GM21423 (cell line): ENCODE measurements around the gene MICU1.
A peak's percentile ranks its signal among the peaks of the same experiment; 100 is the strongest.
"Not testable (repeated sequence)": the region's sequence is repeated elsewhere in the genome, so short reads cannot be mapped to it uniquely, and the experiment has no call there.

Source experiments
- ATAC-seq: cut with Tn5 transposase; IDR thresholded peaks from one replicate; pipeline ENCODE4 v1.9.1; 2021; ENCODE audit warnings: mild to moderate bottlenecking, moderate library complexity; ENCODE audit not compliant: unreplicated experiment

MICU1 gene

GRCh38 chr10:72625608-72626443 lies at the start of gene MICU1:
TSS of gene MICU1 (minus strand) at chr10:72626079. CDS start at chr10:72566793, 59,286 bp downstream.
- peak; percentile 94 for ATAC-seq

- ATAC-seq: not testable (repeated sequence)
Measured at GRCh38 chr10:72674174-72674573, 48.3 kb upstream of the MICU1 start.

- no peak for ATAC-seq
Measured at GRCh38 chr10:72673280-72673679, 47.4 kb upstream of the MICU1 start.

GRCh38 chr10:72667207-72667864 lies 41.5 kb upstream of the MICU1 start:
- ATAC-seq: no peak

GRCh38 chr10:72665925-72666324 lies 40.0 kb upstream of the MICU1 start:
- ATAC-seq: no peak

- ATAC-seq: no peak
Measured at GRCh38 chr10:72663971-72664370, 38.1 kb upstream of the MICU1 start.

- no peak for ATAC-seq
Measured at GRCh38 chr10:72661431-72661830, 35.6 kb upstream of the MICU1 start.

GRCh38 chr10:72660220-72660619 lies 34.3 kb upstream of the MICU1 start:
- ATAC-seq: no peak

GRCh38 chr10:72659694-72660093 lies 33.8 kb upstream of the MICU1 start:
- ATAC-seq: no peak

GRCh38 chr10:72658696-72659400 lies 33.0 kb upstream of the MICU1 start:
- ATAC-seq: no peak

- ATAC-seq: no peak
Measured at GRCh38 chr10:72654720-72655119, 28.8 kb upstream of the MICU1 start.

GRCh38 chr10:72653383-72654096 lies 27.7 kb upstream of the MICU1 start:
- no peak for ATAC-seq

GRCh38 chr10:72649291-72649690 lies 23.4 kb upstream of the MICU1 start:
- ATAC-seq: no peak

GRCh38 chr10:72648301-72648700 lies 22.4 kb upstream of the MICU1 start:
- no peak for ATAC-seq

GRCh38 chr10:72646971-72647370 lies 21.1 kb upstream of the MICU1 start:
- ATAC-seq: not testable (repeated sequence)

- ATAC-seq: no peak
Measured at GRCh38 chr10:72645263-72645858, 19.5 kb upstream of the MICU1 start.

GRCh38 chr10:72642318-72642717 lies 16.4 kb upstream of the MICU1 start:
- ATAC-seq: no peak

- ATAC-seq: no peak
Measured at GRCh38 chr10:72639441-72639873, 13.6 kb upstream of the MICU1 start.

- no peak for ATAC-seq
Measured at GRCh38 chr10:72638586-72639440, 12.9 kb upstream of the MICU1 start.
